ENCODE data around the gene SLC2A4RG.

SLC2A4RG gene

GRCh38 chr20:63695424-63696305 is 43.9 kb upstream of the SLC2A4RG start:
- Histone ChIP-seq H3K4me2 (ENCODE audit: low read length) (no peak overlapping the region), H3K9ac (ENCODE audit: low read depth, low read length) (no peak overlapping the region), H3K36me3 (ENCODE audit: insufficient read depth, low read length) (peaks cover 35% of the 10 kb centered on the region), H3K27me3 (ENCODE audit: control insufficient read depth, insufficient read depth, low read length) (no peaks in the 10 kb centered on the region), H3K9me3 (replicated peaks; ENCODE audit: low read length) (no peaks in the 10 kb centered on the region), H3K4me1 (ENCODE audit: control insufficient read depth, insufficient read depth, low read length) (peaks cover 40% of the 10 kb centered on the region), H3K4me3 (ENCODE audit: low read length) (no peak overlapping the region)

GRCh38 chr20:63696306-63696627 is 43.3 kb upstream of the SLC2A4RG start:
- Histone ChIP-seq H3K36me3 (ENCODE audit: insufficient read depth, low read length) (peaks cover 35% of the 10 kb centered on the region), H3K27me3 (ENCODE audit: control insufficient read depth, insufficient read depth, low read length) (no peaks in the 10 kb centered on the region), H3K4me1 (ENCODE audit: control insufficient read depth, insufficient read depth, low read length) (peaks cover 40% of the 10 kb centered on the region), H3K9ac (ENCODE audit: low read depth, low read length) (no peak overlapping the region), H3K9me3 (replicated peaks; ENCODE audit: low read length) (no peaks in the 10 kb centered on the region), H3K4me3 (ENCODE audit: low read length) (no peak overlapping the region), H3K4me2 (ENCODE audit: low read length) (peak overlapping the region; percentile 68)

GRCh38 chr20:63696628-63697356 is 42.8 kb upstream of the SLC2A4RG start, which contains the start of gene TNFRSF6B:
TSS of gene TNFRSF6B (plus strand) at chr20:63696652. CDS start at chr20:63696768, 116 bp downstream.
- peaks cover 33% of the 10 kb centered on the region for H3K36me3 ChIP-seq (ENCODE audit: insufficient read depth, low read length)
- H3K4me1 ChIP-seq (ENCODE audit: control insufficient read depth, insufficient read depth, low read length) = peaks cover 40% of the 10 kb centered on the region
- H3K9me3 ChIP-seq (replicated peaks; ENCODE audit: low read length) = no peaks in the 10 kb centered on the region
- H3K4me2 ChIP-seq (ENCODE audit: low read length) = peak within 1 kb of the TSS; percentile 68
- H3K27me3 ChIP-seq (ENCODE audit: control insufficient read depth, insufficient read depth, low read length) = no peaks in the 10 kb centered on the region
- peak within 1 kb of the TSS; percentile 9 for H3K9ac ChIP-seq (ENCODE audit: low read depth, low read length)
- H3K4me3 ChIP-seq (ENCODE audit: low read length) = peak within 1 kb of the TSS; percentile 58

- Histone ChIP-seq H3K36me3 (ENCODE audit: insufficient read depth, low read length) (peaks cover 31% of the 10 kb centered on the region), H3K4me1 (ENCODE audit: control insufficient read depth, insufficient read depth, low read length) (peaks cover 40% of the 10 kb centered on the region), H3K4me3 (ENCODE audit: low read length) (peak overlapping the region; percentile 58), H3K4me2 (ENCODE audit: low read length) (peak overlapping the region; percentile 68), H3K9ac (ENCODE audit: low read depth, low read length) (peak overlapping the region; percentile 9), H3K9me3 (replicated peaks; ENCODE audit: low read length) (no peaks in the 10 kb centered on the region), H3K27me3 (ENCODE audit: control insufficient read depth, insufficient read depth, low read length) (no peaks in the 10 kb centered on the region)
Measured at GRCh38 chr20:63697357-63697867, 42.2 kb upstream of the SLC2A4RG start.

GRCh38 chr20:63697868-63698545 is 41.6 kb upstream of the SLC2A4RG start:
- Histone ChIP-seq H3K36me3 (ENCODE audit: insufficient read depth, low read length) (peaks cover 31% of the 10 kb centered on the region), H3K4me1 (ENCODE audit: control insufficient read depth, insufficient read depth, low read length) (peaks cover 40% of the 10 kb centered on the region), H3K9ac (ENCODE audit: low read depth, low read length) (peak overlapping the region; percentile 28), H3K4me3 (ENCODE audit: low read length) (peak overlapping the region; percentile 58), H3K27me3 (ENCODE audit: control insufficient read depth, insufficient read depth, low read length) (no peaks in the 10 kb centered on the region), H3K9me3 (replicated peaks; ENCODE audit: low read length) (no peaks in the 10 kb centered on the region), H3K4me2 (ENCODE audit: low read length) (peak overlapping the region; percentile 74)

GRCh38 chr20:63698739-63699465 is 40.7 kb upstream of the SLC2A4RG start:
- H3K9ac ChIP-seq (ENCODE audit: low read depth, low read length) = peak overlapping the region; percentile 68

GRCh38 chr20:63699466-63700198 is 39.9 kb upstream of the SLC2A4RG start:
- Histone ChIP-seq H3K27me3 (ENCODE audit: control insufficient read depth, insufficient read depth, low read length) (no peaks in the 10 kb centered on the region), H3K4me1 (ENCODE audit: control insufficient read depth, insufficient read depth, low read length) (peaks cover 40% of the 10 kb centered on the region), H3K36me3 (ENCODE audit: insufficient read depth, low read length) (peaks cover 34% of the 10 kb centered on the region), H3K4me3 (ENCODE audit: low read length) (peak overlapping the region; percentile 55), H3K4me2 (ENCODE audit: low read length) (peak overlapping the region; percentile 74), H3K9me3 (replicated peaks; ENCODE audit: low read length) (no peaks in the 10 kb centered on the region), H3K9ac (ENCODE audit: low read depth, low read length) (peak overlapping the region; percentile 68)

More at GRCh38 chr20:63698739-63699465, 40.7 kb upstream of the SLC2A4RG start:
- Histone ChIP-seq H3K27me3 (ENCODE audit: control insufficient read depth, insufficient read depth, low read length) (no peaks in the 10 kb centered on the region), H3K4me3 (ENCODE audit: low read length) (peak overlapping the region; percentile 55), H3K4me2 (ENCODE audit: low read length) (peak overlapping the region; percentile 74), H3K36me3 (ENCODE audit: insufficient read depth, low read length) (peaks cover 31% of the 10 kb centered on the region), H3K9me3 (replicated peaks; ENCODE audit: low read length) (no peaks in the 10 kb centered on the region), H3K4me1 (ENCODE audit: control insufficient read depth, insufficient read depth, low read length) (peaks cover 40% of the 10 kb centered on the region)

- no peaks in the 10 kb centered on the region for H3K9me3 ChIP-seq (replicated peaks; ENCODE audit: low read length)
- no peak overlapping the region for H3K4me3 ChIP-seq (ENCODE audit: low read length)
- H3K27me3 ChIP-seq (ENCODE audit: control insufficient read depth, insufficient read depth, low read length) = no peaks in the 10 kb centered on the region
- no peak overlapping the region for H3K4me2 ChIP-seq (ENCODE audit: low read length)
- H3K36me3 ChIP-seq (ENCODE audit: insufficient read depth, low read length) = peaks cover 37% of the 10 kb centered on the region
- peak overlapping the region; percentile 68 for H3K9ac ChIP-seq (ENCODE audit: low read depth, low read length)
- peaks cover 40% of the 10 kb centered on the region for H3K4me1 ChIP-seq (ENCODE audit: control insufficient read depth, insufficient read depth, low read length)
Measured at GRCh38 chr20:63700199-63701050, 39.2 kb upstream of the SLC2A4RG start.

GRCh38 chr20:63701051-63701328 is 38.6 kb upstream of the SLC2A4RG start:
- no peak overlapping the region for H3K9ac ChIP-seq (ENCODE audit: low read depth, low read length)
- H3K4me1 ChIP-seq (ENCODE audit: control insufficient read depth, insufficient read depth, low read length) = peaks cover 40% of the 10 kb centered on the region
- H3K9me3 ChIP-seq (replicated peaks; ENCODE audit: low read length) = no peaks in the 10 kb centered on the region
- H3K4me3 ChIP-seq (ENCODE audit: low read length) = no peak overlapping the region
- peaks cover 38% of the 10 kb centered on the region for H3K36me3 ChIP-seq (ENCODE audit: insufficient read depth, low read length)
- H3K27me3 ChIP-seq (ENCODE audit: control insufficient read depth, insufficient read depth, low read length) = no peaks in the 10 kb centered on the region
- no peak overlapping the region for H3K4me2 ChIP-seq (ENCODE audit: low read length)
